Natural killer cell (primary cell): ENCODE data around the gene ATXN1. TPM values are rescaled to one million over a fixed set of nuclear protein-coding genes. Genes with fewer than 3 reads are reported as not detected.

ENCODE experiments used
- ATAC-seq, 3 donors: fragments of 150-1000 bp in 2 of 3; fragments of 200-7000 bp in 1 of 3; cut with Tn5 transposase; 1 replicate in 1 of 3; 2 replicates in 2 of 3; pipeline ENCODE4 v1.10.0; 2021; ENCODE audit warnings: mild to moderate bottlenecking in 2 of 3, moderate library complexity in 2 of 3
- DNase-seq, 2 donors: peaks; one replicate each; pipeline versions ENCODE4 v3.0.0 to v3.0.0-alpha.2; 2013 to 2021; ENCODE audit warnings: mixed read lengths in 1 of 2
- H3K27ac ChIP-seq: one replicate; pipeline ENCODE4 v1.5.1; 2013; ENCODE audit warnings: mild to moderate bottlenecking, low read length
- H3K27me3 ChIP-seq: one replicate; pipeline ENCODE4 v1.6.1; 2013; ENCODE audit warnings: low read length; ENCODE audit not compliant: control insufficient read depth, insufficient read depth
- H3K36me3 ChIP-seq: one replicate; pipeline ENCODE4 v1.6.1; 2013; ENCODE audit warnings: low read length; ENCODE audit not compliant: control insufficient read depth, insufficient read depth
- H3K4me1 ChIP-seq: one replicate; pipeline ENCODE4 v1.6.1; 2013; ENCODE audit warnings: low read length; ENCODE audit not compliant: control insufficient read depth, insufficient read depth
- H3K4me3 ChIP-seq: one replicate; pipeline ENCODE4 v1.5.1; 2013; ENCODE audit warnings: low read length
- H3K9me3 ChIP-seq: one replicate; pipeline ENCODE4 v1.6.1; 2013; ENCODE audit warnings: low read length; ENCODE audit not compliant: control insufficient read depth, insufficient read depth
- H3K27ac Mint-ChIP-seq, 2 donors: one replicate each; pipeline ENCODE4 v1.8.0; 2022; ENCODE audit warnings: mild to moderate bottlenecking in 2 of 2, mixed read lengths in 2 of 2, moderate library complexity in 1 of 2
- H3K27me3 Mint-ChIP-seq, 2 donors: one replicate each; pipeline ENCODE4 v1.8.0; 2022; ENCODE audit warnings: low read depth in 2 of 2, mixed read lengths in 2 of 2
- H3K36me3 Mint-ChIP-seq: one replicate; pipeline ENCODE4 v1.8.0; 2022; ENCODE audit warnings: mixed read lengths
- H3K4me1 Mint-ChIP-seq, 2 donors: one replicate each; pipeline ENCODE4 v1.8.0; 2022; ENCODE audit warnings: mixed read lengths in 2 of 2
- H3K4me3 Mint-ChIP-seq: one replicate; pipeline ENCODE4 v1.8.0; 2022; ENCODE audit warnings: mild to moderate bottlenecking, moderate library complexity, mixed read lengths
- H3K9me3 Mint-ChIP-seq, 2 donors: one replicate each; pipeline ENCODE4 v1.8.0; 2022; ENCODE audit warnings: mixed read lengths in 2 of 2
- WGBS: methylation state at CpG from one replicate; pipeline ENCODE4 v1.1.7; 2013; ENCODE audit warnings: missing lambda C conversion rate; ENCODE audit not compliant: insufficient coverage; 5-methylcytosine and 5-hydroxymethylcytosine counted together
- intact Hi-C: fragments of 100-400 bp; cut with micrococcal nuclease; formaldehyde crosslinking; loops from one replicate; pipeline ENCODE4 v1.14.2; 2022
- total RNA-seq, 4 donors: library from RNA; stranded (reverse); fragments of 120-200 nt in 1 of 4; gene quantifications; one replicate each; pipeline versions ENCODE4 v1.2.3 to v1.2.4, GENCODE V29; 2013 to 2022
- TF ChIP-seq, protein P1 (sequence below): fragments of 200-600 bp; IDR thresholded peaks from one replicate; pipeline ENCODE4 v1.8.0; 2022; ENCODE audit warnings: antibody characterized with exemption

The ATXN1 gene
- total RNA-seq, 3 donors from 2014 or later (not counting 1 experiment from before 2014, with no cell fraction given) = 90.4 to 120 (median 97.9) TPM

- ATAC-seq (no peak), DNase-seq (no peak)
- peaks cover 20 to 21% of the 10 kb centered on the region in 2 donors for H3K4me1 Mint-ChIP-seq
- H3K9me3 Mint-ChIP-seq = no peaks in the 10 kb centered on the region
- H3K9me3 ChIP-seq = no peaks in the 10 kb centered on the region
- H3K27me3 ChIP-seq = no peaks in the 10 kb centered on the region
- H3K4me3 Mint-ChIP-seq = no peak overlapping the region
- no peak overlapping the region for H3K4me3 ChIP-seq
- WGBS = no CpG with 5 or more reads among the region's 2 CpGs
- intact Hi-C loops = no loop called here
- no peaks in the 10 kb centered on the region for H3K36me3 ChIP-seq
- TF ChIP-seq, protein P1, sequence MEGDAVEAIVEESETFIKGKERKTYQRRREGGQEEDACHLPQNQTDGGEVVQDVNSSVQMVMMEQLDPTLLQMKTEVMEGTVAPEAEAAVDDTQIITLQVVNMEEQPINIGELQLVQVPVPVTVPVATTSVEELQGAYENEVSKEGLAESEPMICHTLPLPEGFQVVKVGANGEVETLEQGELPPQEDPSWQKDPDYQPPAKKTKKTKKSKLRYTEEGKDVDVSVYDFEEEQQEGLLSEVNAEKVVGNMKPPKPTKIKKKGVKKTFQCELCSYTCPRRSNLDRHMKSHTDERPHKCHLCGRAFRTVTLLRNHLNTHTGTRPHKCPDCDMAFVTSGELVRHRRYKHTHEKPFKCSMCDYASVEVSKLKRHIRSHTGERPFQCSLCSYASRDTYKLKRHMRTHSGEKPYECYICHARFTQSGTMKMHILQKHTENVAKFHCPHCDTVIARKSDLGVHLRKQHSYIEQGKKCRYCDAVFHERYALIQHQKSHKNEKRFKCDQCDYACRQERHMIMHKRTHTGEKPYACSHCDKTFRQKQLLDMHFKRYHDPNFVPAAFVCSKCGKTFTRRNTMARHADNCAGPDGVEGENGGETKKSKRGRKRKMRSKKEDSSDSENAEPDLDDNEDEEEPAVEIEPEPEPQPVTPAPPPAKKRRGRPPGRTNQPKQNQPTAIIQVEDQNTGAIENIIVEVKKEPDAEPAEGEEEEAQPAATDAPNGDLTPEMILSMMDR = no peak
- no peak overlapping the region for H3K27ac ChIP-seq
- no peaks in the 10 kb centered on the region for H3K27me3 Mint-ChIP-seq
- no peaks in the 10 kb centered on the region for H3K36me3 Mint-ChIP-seq
- no peak overlapping the region for H3K27ac Mint-ChIP-seq
- no peaks in the 10 kb centered on the region for H3K4me1 ChIP-seq
Observed at GRCh38 chr6:16676376-16676775, 84.9 kb downstream of the ATXN1 start.

GRCh38 chr6:16674801-16675392 lies 86.4 kb downstream of the ATXN1 start:
- Histone ChIP-seq H3K27ac (no peak overlapping the region), H3K36me3 (no peaks in the 10 kb centered on the region), H3K27me3 (no peaks in the 10 kb centered on the region), H3K4me1 (peaks cover 3% of the 10 kb centered on the region), H3K9me3 (no peaks in the 10 kb centered on the region), H3K4me3 (no peak overlapping the region)
- no peak for ATAC-seq
- Mint-ChIP-seq H3K27me3 (no peaks in the 10 kb centered on the region), H3K27ac (no peak overlapping the region), H3K36me3 (no peaks in the 10 kb centered on the region), H3K4me1 (peaks cover 28 to 29% of the 10 kb centered on the region in 2 donors), H3K9me3 (no peaks in the 10 kb centered on the region), H3K4me3 (no peak overlapping the region)
- 97% methylated on average over 4 of the region's 4 CpGs for WGBS
- no peak for DNase-seq
- TF ChIP-seq, protein P1 = no peak
- intact Hi-C loops = no loop called here

DNA sequence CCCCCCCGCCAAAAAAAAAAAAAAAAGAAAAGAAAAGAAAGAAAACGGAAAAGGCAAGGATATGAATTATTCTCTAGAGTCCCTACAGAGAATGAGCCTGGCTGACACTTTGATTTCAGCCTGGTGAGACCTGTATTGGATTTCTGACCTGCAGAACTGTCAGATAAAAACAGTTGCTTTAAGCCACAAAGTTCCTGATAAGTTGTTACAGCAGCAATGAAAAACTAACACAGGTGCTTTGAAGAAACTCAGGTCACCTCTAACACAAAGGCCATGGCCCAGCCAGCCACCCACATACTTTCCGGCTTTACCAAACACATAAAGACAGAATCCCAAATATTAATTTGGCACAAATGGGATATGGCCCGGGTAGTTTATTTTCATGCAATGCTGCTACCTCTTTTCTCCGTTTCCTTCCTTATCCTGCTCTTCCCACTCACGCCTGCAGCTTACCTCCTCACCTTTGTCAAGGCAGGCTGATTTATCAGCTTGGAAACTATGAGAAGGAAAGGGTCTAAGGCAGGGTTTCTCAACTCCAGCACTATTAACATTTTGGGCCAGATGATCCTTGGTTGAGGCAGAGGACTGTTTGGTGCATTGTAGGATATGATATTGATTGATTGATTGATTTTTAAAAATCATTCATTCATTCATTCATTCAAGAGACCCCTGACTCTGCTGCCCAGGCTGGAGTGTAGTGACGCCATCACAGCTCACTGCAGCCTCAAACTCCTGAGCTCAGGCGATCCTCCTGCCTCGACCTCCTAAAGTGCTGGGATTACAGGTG lies 88.1 kb downstream of the ATXN1 start:
- H3K27ac Mint-ChIP-seq = no peak overlapping the region

More for the DNA sequence above, 88.1 kb downstream of the ATXN1 start:
- Mint-ChIP-seq H3K9me3 (no peaks in the 10 kb centered on the region), H3K4me1 (peaks cover 40 to 42% of the 10 kb centered on the region in 2 donors), H3K27me3 (no peaks in the 10 kb centered on the region), H3K36me3 (no peaks in the 10 kb centered on the region), H3K4me3 (no peak overlapping the region)
- Histone ChIP-seq H3K27ac (no peak overlapping the region), H3K4me1 (peaks cover 7% of the 10 kb centered on the region), H3K9me3 (no peaks in the 10 kb centered on the region), H3K4me3 (no peak overlapping the region), H3K36me3 (no peaks in the 10 kb centered on the region), H3K27me3 (no peaks in the 10 kb centered on the region)
- WGBS = 93% methylated on average over 7 of the region's 9 CpGs
- ATAC-seq = no peak
- TF ChIP-seq, protein P1 = no peak
- intact Hi-C loops = no loop called here
- DNase-seq = no peak
